Measurements from ENCODE around the gene TSHZ1.

DNA sequence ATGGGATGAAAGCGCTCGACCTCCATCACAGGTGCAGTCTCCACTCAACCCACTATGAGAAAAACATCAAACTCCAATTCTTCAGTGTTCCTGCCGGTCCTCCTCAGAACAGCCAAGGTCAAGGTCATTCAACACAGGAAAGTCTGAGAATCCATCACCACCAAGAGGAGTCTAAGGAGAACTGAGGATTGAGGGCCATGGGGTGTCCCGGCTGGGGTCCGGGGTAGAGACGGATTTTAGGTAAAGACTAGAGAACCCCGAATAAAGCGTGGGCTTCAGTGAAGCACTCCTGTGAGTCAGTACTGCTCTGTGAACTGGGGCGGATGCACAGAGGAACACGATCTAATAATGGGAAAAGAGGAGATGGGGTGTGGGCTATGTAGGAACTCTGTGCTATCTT lies 43.5 kb upstream of the TSHZ1 start:
- TF ChIP-seq, protein P1, sequence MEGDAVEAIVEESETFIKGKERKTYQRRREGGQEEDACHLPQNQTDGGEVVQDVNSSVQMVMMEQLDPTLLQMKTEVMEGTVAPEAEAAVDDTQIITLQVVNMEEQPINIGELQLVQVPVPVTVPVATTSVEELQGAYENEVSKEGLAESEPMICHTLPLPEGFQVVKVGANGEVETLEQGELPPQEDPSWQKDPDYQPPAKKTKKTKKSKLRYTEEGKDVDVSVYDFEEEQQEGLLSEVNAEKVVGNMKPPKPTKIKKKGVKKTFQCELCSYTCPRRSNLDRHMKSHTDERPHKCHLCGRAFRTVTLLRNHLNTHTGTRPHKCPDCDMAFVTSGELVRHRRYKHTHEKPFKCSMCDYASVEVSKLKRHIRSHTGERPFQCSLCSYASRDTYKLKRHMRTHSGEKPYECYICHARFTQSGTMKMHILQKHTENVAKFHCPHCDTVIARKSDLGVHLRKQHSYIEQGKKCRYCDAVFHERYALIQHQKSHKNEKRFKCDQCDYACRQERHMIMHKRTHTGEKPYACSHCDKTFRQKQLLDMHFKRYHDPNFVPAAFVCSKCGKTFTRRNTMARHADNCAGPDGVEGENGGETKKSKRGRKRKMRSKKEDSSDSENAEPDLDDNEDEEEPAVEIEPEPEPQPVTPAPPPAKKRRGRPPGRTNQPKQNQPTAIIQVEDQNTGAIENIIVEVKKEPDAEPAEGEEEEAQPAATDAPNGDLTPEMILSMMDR (conservative IDR thresholded peaks at IDR 0.05; ENCODE audit: low read depth in 2 of 2): no peak
- TF ChIP-seq, protein P2, sequence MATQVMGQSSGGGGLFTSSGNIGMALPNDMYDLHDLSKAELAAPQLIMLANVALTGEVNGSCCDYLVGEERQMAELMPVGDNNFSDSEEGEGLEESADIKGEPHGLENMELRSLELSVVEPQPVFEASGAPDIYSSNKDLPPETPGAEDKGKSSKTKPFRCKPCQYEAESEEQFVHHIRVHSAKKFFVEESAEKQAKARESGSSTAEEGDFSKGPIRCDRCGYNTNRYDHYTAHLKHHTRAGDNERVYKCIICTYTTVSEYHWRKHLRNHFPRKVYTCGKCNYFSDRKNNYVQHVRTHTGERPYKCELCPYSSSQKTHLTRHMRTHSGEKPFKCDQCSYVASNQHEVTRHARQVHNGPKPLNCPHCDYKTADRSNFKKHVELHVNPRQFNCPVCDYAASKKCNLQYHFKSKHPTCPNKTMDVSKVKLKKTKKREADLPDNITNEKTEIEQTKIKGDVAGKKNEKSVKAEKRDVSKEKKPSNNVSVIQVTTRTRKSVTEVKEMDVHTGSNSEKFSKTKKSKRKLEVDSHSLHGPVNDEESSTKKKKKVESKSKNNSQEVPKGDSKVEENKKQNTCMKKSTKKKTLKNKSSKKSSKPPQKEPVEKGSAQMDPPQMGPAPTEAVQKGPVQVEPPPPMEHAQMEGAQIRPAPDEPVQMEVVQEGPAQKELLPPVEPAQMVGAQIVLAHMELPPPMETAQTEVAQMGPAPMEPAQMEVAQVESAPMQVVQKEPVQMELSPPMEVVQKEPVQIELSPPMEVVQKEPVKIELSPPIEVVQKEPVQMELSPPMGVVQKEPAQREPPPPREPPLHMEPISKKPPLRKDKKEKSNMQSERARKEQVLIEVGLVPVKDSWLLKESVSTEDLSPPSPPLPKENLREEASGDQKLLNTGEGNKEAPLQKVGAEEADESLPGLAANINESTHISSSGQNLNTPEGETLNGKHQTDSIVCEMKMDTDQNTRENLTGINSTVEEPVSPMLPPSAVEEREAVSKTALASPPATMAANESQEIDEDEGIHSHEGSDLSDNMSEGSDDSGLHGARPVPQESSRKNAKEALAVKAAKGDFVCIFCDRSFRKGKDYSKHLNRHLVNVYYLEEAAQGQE (IDR thresholded peaks at IDR 0.05; ENCODE audit: unreplicated experiment): no peak
- TF ChIP-seq JUNB (IDR thresholded peaks at IDR 0.05; ENCODE audit: unreplicated experiment): no peak
- TF ChIP-seq ZNF114 (CRISPR knock-in tag; IDR thresholded peaks at IDR 0.05): no peak
- no peak for TF ChIP-seq CREB1 (CRISPR knock-in tag; IDR thresholded peaks at IDR 0.05; ENCODE audit: low read depth)
- no peak for TF ChIP-seq EZH2 (IDR thresholded peaks at IDR 0.05; ENCODE audit: low read depth, unreplicated experiment)
- no peak for TF ChIP-seq EZH2phosphoT487 (IDR thresholded peaks at IDR 0.05; ENCODE audit: unreplicated experiment)
- no peak for TF ChIP-seq POLR2AphosphoS5 (IDR thresholded peaks at IDR 0.05; ENCODE audit: low read depth)
- TF ChIP-seq, protein P3, sequence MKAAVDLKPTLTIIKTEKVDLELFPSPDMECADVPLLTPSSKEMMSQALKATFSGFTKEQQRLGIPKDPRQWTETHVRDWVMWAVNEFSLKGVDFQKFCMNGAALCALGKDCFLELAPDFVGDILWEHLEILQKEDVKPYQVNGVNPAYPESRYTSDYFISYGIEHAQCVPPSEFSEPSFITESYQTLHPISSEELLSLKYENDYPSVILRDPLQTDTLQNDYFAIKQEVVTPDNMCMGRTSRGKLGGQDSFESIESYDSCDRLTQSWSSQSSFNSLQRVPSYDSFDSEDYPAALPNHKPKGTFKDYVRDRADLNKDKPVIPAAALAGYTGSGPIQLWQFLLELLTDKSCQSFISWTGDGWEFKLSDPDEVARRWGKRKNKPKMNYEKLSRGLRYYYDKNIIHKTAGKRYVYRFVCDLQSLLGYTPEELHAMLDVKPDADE (IDR thresholded peaks at IDR 0.05): no peak
- TF ChIP-seq NANOG (IDR thresholded peaks at IDR 0.05; ENCODE audit: borderline replicate concordance): no peak
- no peak for TF ChIP-seq STAT1 (IDR thresholded peaks at IDR 0.05; ENCODE audit: unreplicated experiment)
- TF ChIP-seq ZNF331 (CRISPR knock-in tag; IDR thresholded peaks at IDR 0.05; ENCODE audit: low read depth): no peak
- TF ChIP-seq, protein P4, sequence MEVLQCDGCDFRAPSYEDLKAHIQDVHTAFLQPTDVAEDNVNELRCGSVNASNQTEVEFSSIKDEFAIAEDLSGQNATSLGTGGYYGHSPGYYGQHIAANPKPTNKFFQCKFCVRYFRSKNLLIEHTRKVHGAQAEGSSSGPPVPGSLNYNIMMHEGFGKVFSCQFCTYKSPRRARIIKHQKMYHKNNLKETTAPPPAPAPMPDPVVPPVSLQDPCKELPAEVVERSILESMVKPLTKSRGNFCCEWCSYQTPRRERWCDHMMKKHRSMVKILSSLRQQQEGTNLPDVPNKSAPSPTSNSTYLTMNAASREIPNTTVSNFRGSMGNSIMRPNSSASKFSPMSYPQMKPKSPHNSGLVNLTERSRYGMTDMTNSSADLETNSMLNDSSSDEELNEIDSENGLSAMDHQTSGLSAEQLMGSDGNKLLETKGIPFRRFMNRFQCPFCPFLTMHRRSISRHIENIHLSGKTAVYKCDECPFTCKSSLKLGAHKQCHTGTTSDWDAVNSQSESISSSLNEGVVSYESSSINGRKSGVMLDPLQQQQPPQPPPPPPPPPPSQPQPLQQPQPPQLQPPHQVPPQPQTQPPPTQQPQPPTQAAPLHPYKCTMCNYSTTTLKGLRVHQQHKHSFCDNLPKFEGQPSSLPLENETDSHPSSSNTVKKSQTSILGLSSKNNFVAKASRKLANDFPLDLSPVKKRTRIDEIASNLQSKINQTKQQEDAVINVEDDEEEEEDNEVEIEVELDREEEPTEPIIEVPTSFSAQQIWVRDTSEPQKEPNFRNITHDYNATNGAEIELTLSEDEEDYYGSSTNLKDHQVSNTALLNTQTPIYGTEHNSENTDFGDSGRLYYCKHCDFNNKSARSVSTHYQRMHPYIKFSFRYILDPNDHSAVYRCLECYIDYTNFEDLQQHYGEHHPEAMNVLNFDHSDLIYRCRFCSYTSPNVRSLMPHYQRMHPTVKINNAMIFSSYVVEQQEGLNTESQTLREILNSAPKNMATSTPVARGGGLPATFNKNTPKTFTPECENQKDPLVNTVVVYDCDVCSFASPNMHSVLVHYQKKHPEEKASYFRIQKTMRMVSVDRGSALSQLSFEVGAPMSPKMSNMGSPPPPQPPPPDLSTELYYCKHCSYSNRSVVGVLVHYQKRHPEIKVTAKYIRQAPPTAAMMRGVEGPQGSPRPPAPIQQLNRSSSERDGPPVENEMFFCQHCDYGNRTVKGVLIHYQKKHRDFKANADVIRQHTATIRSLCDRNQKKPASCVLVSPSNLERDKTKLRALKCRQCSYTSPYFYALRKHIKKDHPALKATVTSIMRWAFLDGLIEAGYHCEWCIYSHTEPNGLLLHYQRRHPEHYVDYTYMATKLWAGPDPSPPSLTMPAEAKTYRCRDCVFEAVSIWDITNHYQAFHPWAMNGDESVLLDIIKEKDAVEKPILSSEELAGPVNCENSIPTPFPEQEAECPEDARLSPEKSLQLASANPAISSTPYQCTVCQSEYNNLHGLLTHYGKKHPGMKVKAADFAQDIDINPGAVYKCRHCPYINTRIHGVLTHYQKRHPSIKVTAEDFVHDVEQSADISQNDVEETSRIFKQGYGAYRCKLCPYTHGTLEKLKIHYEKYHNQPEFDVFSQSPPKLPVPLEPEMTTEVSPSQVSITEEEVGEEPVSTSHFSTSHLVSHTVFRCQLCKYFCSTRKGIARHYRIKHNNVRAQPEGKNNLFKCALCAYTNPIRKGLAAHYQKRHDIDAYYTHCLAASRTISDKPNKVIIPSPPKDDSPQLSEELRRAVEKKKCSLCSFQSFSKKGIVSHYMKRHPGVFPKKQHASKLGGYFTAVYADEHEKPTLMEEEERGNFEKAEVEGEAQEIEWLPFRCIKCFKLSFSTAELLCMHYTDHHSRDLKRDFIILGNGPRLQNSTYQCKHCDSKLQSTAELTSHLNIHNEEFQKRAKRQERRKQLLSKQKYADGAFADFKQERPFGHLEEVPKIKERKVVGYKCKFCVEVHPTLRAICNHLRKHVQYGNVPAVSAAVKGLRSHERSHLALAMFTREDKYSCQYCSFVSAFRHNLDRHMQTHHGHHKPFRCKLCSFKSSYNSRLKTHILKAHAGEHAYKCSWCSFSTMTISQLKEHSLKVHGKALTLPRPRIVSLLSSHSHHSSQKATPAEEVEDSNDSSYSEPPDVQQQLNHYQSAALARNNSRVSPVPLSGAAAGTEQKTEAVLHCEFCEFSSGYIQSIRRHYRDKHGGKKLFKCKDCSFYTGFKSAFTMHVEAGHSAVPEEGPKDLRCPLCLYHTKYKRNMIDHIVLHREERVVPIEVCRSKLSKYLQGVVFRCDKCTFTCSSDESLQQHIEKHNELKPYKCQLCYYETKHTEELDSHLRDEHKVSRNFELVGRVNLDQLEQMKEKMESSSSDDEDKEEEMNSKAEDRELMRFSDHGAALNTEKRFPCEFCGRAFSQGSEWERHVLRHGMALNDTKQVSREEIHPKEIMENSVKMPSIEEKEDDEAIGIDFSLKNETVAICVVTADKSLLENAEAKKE (CRISPR knock-in tag; IDR thresholded peaks at IDR 0.05): no peak

All from GM23338 (cell line).